Measurements from ENCODE around the gene GRIFIN. TPM values are rescaled to one million over a fixed set of nuclear protein-coding genes. Genes with fewer than 3 reads are reported as not detected.

The GRIFIN gene
- total RNA-seq, 1 donor from 2014 or later: not detected

DNA sequence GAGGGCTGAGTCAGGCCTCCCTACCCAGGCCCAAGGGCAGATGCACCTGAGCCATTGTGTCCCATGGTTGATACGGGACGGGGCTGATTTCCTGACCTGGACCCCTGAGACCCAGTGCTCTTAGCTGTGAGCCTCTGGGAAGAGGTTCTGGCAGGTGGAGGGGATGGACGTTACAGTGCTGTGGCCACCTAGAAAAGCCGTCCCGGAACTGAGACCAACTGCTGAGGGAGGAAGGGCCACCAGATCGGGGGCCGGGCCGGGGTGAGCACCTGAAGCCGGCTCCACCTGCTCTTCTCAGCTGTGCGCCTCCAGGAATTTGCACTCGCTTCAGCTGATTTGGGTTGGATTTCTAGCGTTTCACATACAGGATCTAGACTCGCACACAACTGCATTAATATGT is 37.4 kb downstream of the GRIFIN start:
- intact Hi-C loops (cut with micrococcal nuclease): no loop called here

DNA sequence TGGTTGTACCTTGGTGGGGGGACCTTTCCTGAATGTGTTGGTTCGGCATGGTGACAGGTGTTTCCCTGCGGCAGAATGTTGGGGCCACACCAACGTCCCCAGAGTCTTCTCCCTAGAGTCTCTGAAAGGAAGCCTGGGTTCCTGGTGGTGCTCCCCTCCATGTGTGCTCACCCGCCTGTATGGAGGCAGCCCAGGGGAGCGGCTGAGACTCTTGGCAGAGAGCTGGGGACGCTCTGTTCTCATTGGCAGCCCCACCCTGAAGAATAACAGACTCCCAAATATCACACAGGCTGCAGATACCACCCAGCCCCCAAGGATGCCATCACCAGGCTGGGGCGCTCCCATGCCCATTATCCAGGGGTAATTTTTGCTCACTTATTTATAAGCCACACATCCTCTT is 38.0 kb downstream of the GRIFIN start:
- intact Hi-C loops (cut with micrococcal nuclease): no loop called here

DNA sequence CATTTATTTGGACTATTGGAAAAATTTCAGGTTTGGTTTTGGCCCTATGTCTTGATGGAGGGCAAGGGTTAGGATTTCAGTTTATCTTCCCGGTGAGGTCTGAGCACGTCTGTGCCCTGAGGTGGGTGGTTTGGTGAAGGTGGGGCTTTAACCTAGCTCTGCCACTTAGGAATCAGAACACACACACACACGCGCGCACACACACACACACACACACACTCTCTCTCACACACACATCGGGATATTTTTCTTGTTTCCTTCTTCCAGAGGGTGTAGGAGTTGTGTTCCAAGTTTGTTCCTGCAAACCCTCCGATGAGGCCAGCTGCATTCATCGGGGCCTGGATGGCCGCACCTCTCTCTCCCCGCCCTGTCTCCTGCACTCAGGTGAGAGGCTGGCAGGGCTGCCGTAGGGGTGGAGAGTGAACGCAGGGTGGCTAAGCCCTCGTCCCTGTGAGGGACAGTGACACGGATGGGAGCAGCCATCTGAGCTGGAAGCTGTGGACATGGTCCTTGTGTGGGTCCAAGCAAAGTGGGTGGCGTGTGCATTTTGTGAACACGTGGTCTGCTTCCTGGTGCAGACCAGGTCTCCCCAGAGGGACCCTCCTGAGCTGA is 38.6 kb downstream of the GRIFIN start:
- intact Hi-C loops (cut with micrococcal nuclease): no loop called here

DNA sequence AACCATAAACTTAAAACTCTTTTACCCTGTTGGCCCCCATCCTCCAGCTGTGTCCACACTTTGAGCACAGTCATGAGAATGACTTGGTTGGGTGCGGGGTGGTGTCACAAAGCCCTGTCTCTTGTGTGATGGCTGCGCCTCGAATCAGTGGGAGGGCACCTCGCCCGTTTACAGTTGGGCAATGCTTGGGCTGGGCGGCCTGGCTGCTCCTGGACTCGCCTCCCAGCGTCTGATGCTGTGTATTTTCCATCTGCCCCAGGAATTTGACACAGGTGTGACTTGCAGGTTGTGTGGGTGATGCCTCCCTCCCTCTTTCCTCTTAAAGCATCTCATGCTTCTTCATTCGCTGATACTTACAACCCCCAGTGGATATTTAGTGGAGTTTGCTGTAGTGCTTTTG is 39.1 kb downstream of the GRIFIN start:
- intact Hi-C loops (cut with micrococcal nuclease): no loop called here

DNA sequence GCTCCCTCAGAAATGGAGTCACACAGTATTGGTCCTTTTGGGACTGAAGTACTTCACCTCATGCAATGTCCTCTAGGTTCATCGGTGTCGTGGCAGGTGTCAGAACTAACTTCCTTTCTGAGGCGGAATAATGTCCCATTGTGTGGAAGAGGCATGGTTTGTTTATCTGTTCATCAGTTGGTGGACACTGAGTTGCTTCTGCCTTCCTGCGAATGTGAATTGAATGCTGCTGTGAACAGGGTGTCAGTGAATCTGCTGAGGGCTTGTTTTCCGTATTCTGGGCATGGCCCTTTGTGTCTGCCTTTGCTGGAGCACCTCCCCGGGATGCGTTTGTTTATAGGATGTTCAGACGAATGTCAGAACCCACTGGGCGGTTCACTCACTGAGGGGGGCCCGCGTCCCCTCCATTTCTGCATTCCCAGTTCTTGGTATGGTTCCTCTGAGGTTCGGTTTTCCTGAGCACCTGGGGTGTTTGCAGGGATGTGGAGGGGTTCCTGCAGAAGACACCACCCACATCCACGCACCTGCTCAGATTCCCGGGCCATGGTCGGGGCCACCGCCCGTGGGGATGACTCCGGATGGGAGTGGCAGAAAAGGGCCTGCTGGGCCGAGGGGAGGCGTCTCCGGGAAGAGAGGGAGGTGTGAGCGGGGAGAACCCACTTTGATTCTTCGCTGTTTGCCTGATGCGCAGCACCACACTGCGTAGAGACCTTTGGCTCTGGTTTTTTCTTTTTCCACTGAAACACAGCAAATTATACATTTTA is 39.7 kb downstream of the GRIFIN start:
- intact Hi-C loops (cut with micrococcal nuclease): no loop called here

DNA sequence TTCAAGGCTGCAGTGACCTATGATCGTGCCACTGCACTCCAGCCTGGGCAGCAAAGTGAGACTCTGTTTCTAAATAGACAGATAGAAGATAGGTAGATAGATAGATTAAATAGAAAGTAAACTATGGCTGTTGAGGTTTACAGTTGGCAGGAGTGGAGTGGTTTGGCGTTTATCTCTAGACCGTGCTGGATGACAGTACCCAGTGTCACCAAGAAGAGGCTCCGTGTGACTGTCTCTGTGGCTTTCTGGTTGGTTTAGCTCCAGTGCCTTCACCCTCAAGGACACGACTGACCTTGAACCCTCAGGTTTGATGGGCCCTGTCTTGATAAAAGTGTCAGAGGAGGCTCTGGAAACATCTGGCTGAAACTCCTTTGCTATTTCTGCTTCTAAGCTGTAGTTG is 41.1 kb downstream of the GRIFIN start:
- intact Hi-C loops (cut with micrococcal nuclease): no loop called here

DNA sequence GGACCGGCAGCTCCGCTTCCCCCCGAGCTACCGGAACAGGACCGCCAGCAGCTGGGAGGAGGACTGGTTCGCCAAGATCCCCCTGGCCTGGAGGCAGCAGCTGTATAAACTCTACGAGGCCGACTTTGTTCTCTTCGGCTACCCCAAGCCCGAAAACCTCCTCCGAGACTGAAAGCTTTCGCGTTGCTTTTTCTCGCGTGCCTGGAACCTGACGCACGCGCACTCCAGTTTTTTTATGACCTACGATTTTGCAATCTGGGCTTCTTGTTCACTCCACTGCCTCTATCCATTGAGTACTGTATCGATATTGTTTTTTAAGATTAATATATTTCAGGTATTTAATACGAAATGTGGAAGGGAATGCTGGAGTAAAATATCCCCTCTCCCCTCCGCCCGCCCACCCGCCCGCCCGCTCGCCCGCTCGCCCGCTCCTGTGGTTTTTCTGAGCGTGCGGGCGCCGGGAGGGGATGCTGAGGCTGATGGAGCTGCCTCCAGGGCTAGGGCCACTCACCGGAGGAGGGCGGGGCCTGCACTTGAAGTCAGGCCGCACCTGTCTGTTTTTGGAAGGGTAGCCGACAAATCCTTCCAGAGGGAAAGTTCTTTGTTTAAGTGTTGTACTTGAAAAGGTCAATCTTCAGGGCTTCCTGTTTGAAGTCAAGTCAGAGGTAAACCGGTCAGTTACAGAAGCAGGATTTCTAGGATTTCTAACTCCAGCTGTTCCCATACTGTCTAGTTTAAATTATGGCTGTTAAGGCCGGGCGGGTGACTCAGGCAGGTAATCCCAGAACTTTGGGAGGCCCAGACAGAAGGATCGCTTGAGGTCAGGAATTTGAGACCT is 42.3 kb downstream of the GRIFIN start:
- intact Hi-C loops (cut with micrococcal nuclease): no loop called here

DNA sequence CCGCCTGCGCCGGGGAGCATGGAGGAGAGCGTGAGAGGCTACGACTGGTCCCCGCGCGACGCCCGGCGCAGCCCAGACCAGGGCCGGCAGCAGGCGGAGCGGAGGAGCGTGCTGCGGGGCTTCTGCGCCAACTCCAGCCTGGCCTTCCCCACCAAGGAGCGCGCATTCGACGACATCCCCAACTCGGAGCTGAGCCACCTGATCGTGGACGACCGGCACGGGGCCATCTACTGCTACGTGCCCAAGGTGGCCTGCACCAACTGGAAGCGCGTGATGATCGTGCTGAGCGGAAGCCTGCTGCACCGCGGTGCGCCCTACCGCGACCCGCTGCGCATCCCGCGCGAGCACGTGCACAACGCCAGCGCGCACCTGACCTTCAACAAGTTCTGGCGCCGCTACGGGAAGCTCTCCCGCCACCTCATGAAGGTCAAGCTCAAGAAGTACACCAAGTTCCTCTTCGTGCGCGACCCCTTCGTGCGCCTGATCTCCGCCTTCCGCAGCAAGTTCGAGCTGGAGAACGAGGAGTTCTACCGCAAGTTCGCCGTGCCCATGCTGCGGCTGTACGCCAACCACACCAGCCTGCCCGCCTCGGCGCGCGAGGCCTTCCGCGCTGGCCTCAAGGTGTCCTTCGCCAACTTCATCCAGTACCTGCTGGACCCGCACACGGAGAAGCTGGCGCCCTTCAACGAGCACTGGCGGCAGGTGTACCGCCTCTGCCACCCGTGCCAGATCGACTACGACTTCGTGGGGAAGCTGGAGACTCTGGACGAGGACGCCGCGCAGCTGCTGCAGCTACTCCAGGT is 43.1 kb downstream of the GRIFIN start:
- intact Hi-C loops (cut with micrococcal nuclease): no loop called here

DNA sequence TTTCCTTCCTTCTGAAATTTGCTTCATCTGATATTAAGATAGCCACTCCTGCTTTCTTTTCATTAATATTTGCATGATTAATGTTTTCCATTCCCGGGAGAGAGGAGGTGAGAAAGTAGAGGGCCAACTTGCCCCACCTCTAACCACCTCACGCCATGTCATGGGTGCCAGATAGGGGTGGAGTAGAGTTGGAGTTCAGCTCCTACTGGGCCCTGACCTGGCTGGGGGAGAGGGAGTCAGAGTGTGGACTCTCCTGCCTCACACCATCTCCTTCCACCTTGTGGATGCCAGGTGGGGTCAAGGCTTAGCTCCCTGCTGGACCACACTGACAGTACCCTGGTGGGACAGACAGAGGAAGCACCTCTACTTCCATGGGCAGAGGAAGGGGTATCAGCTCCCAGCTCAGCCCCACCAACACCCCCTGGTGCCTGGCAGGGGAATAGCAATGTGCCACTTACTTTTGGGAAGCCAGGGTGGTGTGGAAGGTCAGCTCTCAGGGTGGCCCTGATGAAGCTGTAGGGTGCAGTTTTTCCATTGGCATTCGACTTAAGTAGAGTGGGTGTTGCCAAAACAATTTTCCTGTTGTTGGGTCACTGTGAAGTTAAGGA is 44.8 kb downstream of the GRIFIN start:
- intact Hi-C loops (cut with micrococcal nuclease): loop anchor here (1.0 kb wide), 2 partner anchors 25 to 852 kb away; no protein-coding TSS in a partner anchor

DNA sequence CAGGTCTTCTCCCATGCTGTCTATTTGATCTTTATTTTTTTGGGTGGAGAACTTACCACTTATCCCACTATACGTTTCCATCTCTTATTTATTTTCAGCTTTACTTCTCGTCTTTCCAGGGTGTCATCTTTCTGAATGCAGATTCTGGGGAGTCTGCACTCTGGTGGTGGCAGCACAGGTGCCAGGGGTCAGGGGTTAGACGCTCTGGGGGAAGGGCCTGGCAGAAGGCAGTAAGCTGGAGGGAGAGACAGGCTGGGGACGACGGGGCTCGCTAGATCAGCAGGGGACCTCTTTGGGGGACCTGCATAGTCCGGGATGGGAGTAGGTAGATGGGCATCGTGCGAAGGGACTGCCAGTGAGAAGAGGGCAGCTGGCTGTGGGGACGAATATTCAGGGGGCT is 50.4 kb downstream of the GRIFIN start:
- intact Hi-C loops (cut with micrococcal nuclease): no loop called here

Other genes with a start within 250 kb of the GRIFIN start
- 111 and 112 TPM in 2 replicates for gene MAD1L1, start 243.5 kb downstream of the GRIFIN start, total RNA-seq
- 32.0 and 33.9 TPM in 2 replicates for gene MRM2, start 234.2 kb downstream of the GRIFIN start, total RNA-seq
- gene NUDT1, start 234.2 kb downstream of the GRIFIN start, total RNA-seq: 71.2 and 72.1 TPM in 2 replicates
- 34.6 and 35.5 TPM in 2 replicates for gene SNX8, start 162.0 kb downstream of the GRIFIN start, total RNA-seq
- gene EIF3B, start 121.6 kb downstream of the GRIFIN start, total RNA-seq: 172 and 175 TPM in 2 replicates
- 39.9 and 42.7 TPM in 2 replicates for gene CHST12, start 72.8 kb downstream of the GRIFIN start, total RNA-seq
- 125 and 130 TPM in 2 replicates for gene LFNG, start 43.4 kb upstream of the GRIFIN start, total RNA-seq
- 36.4 and 38.1 TPM in 2 replicates for gene BRAT1, start 79.1 kb upstream of the GRIFIN start, total RNA-seq
- gene IQCE, start 82.6 kb upstream of the GRIFIN start, total RNA-seq: 12.1 and 14.9 TPM in 2 replicates
- 22.4 and 23.7 TPM in 2 replicates for gene TTYH3, start 155.6 kb upstream of the GRIFIN start, total RNA-seq
- gene AMZ1, start 211.8 kb upstream of the GRIFIN start, total RNA-seq: 0.17 and 0.27 TPM in 2 replicates

Data from T-helper 1 cell treated with Interleukin-12 subunit alpha and Interleukin-12 subunit beta and Interleukin-4 antibody, amounts not matched to agents 30 ng/mL and 1 ng/mL, for 36 hours (primary cell).